Measurements from ENCODE around the gene TTC36.
"Not testable (repeated sequence)": the region's sequence is repeated elsewhere in the genome, so short reads cannot be mapped to it uniquely, and the experiment has no call there.

TTC36 gene

GRCh38 chr11:118527109-118527508 lies at the start of gene TTC36:
Gene TTC36, plus strand, starts transcription at chr11:118527474. Its CDS starts 21 bp downstream, at chr11:118527495.
- no peak for DNase-seq (ENCODE audit: low read depth)

- DNase-seq (ENCODE audit: low read depth) = not testable (repeated sequence)
These were observed 46.0 kb upstream of the TTC36 start for GRCh38 chr11:118481238-118481637.

- DNase-seq (ENCODE audit: low read depth) = no peak
These were observed 42.9 kb upstream of the TTC36 start for GRCh38 chr11:118484405-118484804.

- no peak for DNase-seq (ENCODE audit: low read depth)
These were observed 42.0 kb upstream of the TTC36 start for GRCh38 chr11:118485273-118485672.

DNA sequence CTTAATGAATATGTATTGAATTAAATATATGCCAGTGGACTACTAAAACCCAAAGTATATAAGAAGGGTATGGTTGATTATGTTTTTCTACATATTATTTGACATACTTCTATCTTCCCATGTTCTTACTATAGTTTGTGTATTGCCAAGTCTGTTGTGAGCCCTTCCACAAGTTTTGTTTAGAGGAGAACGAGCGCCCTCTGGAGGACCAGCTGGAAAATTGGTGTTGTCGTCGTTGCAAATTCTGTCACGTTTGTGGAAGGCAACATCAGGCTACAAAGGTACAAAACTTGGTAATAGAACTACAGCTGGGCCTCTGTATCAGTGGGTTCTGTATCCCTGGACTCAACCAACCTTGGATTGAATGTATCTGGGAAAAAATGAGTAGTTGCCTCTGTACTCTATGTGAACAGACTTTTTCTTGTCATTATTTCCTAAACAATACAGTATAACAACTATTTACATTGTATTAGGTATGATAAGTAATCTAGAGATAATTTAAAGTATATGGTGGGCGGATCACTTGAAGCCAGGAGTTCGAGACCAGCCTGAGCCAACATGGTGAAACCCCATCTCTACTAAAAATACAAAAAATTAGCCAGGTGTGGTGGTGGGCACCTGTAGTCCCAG lies 38.7 kb upstream of the TTC36 start:
- peak; percentile 54 for DNase-seq (ENCODE audit: low read depth)

DNA sequence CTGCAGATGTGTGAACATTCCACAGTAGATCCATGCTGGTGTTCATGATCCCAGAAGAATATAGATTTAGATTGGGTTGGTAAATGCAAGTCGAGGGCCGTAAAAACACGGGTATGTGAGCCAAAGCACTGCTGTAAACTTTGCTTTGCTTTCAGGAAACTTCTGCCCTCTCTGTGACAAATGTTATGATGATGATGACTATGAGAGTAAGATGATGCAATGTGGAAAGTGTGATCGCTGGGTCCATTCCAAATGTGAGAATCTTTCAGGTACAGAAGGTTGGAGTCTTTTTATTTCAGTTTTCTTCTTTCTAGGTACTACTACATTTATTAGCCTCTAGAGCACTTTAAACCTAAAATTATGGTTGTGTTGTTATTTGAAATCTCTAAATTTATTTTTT lies 36.2 kb upstream of the TTC36 start:
- DNase-seq (ENCODE audit: low read depth) = no peak

- DNase-seq (ENCODE audit: low read depth) = no peak
These were observed 29.4 kb upstream of the TTC36 start for GRCh38 chr11:118497831-118498230.

DNA sequence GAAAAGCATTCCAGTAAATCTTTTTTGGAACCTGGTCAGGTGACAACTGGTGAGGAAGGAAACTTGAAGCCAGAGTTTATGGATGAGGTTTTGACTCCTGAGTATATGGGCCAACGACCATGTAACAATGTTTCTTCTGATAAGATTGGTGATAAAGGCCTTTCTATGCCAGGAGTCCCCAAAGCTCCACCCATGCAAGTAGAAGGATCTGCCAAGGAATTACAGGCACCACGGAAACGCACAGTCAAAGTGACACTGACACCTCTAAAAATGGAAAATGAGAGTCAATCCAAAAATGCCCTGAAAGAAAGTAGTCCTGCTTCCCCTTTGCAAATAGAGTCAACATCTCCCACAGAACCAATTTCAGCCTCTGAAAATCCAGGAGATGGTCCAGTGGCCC lies 24.1 kb upstream of the TTC36 start:
- no peak for DNase-seq (ENCODE audit: low read depth)

GRCh38 chr11:118511601-118512000 lies 15.7 kb upstream of the TTC36 start:
- no peak for DNase-seq (ENCODE audit: low read depth)

DNA sequence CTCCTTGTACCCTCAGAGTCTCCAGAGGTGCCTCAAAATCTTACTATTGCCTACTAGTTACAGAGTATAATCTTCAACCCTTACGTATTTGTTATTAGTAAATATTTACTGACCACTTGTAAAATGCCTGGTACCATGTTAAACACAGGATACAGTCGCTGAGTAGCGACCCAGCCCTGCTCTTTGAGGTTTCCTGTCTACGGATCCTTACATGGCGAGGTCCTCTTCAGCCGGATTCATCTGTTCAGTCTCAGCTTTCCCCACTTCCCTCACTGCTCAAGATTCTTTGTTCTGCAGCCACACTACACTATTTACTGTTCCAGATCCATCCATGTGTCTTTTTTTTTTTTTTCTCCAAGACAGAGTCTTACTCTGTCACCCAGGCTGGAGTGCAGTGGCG lies 13.2 kb upstream of the TTC36 start:
- no peak for DNase-seq (ENCODE audit: low read depth)

DNA sequence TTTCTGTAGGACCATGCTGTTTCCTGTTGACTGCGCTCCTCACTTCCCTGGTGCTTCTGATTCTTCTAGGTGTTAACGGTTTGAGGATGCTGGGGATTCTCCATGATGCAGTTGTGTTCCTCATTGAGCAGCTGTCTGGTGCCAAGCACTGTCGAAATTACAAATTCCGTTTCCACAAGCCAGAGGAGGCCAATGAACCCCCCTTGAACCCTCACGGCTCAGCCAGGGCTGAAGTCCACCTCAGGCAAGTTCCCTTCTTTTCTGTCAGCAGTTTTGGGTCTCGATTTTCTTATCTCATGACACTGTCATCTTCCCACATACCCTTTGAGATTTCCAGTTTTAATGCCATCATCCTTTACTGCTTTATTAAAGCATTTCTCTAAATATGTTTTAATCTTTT lies 7.7 kb upstream of the TTC36 start:
- DNase-seq (ENCODE audit: low read depth) = no peak

- DNase-seq (ENCODE audit: low read depth) = no peak
These were observed 5.4 kb upstream of the TTC36 start for GRCh38 chr11:118521892-118522311.

DNA sequence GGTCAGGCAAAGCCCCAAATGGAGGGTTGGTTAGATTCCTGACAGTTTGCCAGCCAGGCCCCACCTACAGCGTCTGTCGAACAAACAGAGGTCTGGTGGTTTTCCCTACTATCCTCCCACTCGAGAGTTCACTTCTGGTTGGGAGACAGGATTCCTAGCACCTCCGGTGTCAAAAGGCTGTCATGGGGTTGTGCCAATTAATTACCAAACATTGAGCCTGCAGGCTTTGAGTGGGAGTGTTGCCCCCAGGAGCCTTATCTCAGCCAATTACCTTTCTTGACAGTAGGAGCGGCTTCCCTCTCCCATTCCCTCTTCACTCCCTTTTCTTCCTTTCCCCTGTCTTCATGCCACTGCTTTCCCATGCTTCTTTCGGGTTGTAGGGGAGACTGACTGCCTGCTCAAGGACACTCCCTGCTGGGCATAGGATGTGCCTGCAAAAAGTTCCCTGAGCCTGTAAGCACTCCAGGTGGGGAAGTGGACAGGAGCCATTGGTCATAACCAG lies 4.7 kb upstream of the TTC36 start:
- DNase-seq (ENCODE audit: low read depth) = no peak

DNA sequence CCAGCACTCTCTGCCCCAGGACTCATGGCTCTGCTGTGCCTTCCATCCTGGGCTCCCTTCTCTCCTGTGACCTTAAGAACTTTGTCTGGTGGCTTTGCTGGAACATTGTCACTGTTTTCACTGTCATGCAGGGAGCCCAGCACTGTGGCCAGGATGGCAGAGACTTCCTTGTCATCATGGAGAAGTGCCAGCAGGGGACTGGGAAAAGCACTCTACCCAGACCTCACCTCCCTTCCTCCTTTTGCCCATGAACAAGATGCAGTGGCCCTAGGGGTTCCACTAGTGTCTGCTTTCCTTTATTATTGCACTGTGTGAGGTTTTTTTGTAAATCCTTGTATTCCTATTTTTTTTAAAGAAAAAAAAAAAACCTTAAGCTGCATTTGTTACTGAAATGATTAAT lies 2.9 kb upstream of the TTC36 start:
- DNase-seq (ENCODE audit: low read depth) = no peak

- DNase-seq (ENCODE audit: low read depth) = peak; percentile 43
These were observed 2.4 kb upstream of the TTC36 start for GRCh38 chr11:118524757-118525470.

DNA sequence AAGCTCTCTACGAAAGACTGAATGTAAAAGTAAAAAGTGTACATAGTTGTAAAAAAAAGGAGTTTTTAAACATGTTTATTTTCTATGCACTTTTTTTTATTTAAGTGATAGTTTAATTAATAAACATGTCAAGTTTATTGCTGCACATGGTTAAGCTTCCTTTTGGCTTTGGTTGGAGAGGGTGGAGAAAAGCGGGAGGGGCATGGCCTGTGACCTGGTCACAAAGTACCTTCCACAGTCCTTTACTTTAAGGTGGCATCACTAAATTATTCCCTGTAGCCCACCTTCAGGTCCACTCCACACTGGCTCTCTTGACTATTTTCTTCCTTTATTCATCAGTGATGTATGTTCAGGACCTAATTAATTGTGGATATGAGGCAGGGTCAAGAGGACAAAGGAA lies 586 bp upstream of the TTC36 start:
- DNase-seq (ENCODE audit: low read depth) = no peak

DNA sequence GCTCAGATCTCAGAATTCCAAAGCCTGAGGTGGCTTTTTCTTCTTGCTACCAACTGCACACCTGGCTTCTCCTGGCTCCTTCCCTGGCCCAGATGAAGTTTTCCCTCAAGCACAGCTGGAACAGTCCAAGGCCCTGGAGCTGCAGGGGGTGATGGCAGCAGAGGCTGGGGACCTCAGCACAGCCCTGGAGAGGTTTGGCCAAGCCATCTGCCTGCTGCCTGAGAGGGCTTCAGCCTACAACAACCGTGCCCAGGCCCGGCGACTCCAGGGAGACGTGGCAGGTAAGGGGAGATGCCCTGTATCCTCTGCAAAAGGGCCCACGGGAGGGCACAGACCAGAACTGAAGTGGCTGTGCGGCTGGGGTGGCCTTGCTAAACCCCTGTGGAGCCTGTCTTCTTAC lies 1.2 kb downstream of the TTC36 start:
- DNase-seq (ENCODE audit: low read depth) = no peak

DNA sequence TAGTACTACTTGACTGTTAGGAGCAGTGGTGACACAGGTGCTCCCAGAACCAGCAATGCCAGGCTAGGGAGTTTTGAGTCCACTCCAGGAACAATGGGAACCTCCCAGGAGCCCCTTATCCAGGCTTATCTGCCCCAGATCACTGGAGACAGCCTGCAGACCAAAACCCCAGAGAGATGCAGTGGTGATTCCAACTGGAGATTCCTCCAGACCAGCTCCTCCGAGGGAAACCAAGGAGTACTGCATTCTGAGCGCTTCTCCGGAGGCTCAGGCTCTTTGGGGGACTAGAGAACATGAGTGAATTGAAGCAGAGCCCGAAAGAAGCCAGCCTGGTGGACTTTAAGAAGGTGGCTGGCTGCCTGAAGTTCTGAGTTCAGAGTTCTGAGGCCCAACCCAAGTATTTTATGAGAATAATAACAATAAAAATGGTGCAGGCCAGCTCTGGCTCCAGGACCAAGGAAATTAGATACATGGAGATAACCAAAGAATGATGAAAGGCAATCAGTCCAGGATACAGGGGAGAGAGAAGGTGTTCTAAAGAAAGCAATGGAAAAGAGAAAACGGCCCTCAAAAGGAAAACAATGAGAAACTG lies 2.4 kb downstream of the TTC36 start:
- no peak for DNase-seq (ENCODE audit: low read depth)

DNA sequence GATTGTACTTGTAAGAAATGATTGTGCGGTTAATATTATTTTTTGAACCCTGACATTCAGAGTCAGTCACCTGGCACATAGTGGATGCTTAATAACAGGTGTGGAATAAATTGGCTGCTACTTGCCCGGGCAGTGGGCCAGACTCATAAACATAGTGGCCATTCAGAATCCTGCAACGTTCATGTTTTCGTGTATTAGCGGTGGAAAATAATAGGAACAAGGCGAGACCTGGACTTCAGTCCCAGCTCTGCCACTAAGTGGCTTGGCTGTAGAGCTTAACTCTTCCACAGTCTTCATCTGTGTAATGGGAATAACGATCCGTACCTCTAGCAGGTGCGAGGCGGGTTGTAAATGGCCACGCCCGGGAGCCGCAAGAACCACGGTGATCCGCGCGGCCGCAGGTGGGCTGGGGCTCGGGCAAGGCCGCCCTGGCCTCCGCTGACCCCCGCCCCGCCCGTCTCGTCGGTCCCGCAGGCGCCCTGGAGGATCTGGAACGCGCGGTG lies 3.0 kb downstream of the TTC36 start:
- no peak for DNase-seq (ENCODE audit: low read depth)

GRCh38 chr11:118530683-118531596 lies 3.7 kb downstream of the TTC36 start, which contains the start of gene TMEM25:
Gene TMEM25, plus strand, starts transcription at chr11:118531192. Its CDS starts 610 bp downstream, at chr11:118531802.
- DNase-seq (ENCODE audit: low read depth) = no peak

DNA sequence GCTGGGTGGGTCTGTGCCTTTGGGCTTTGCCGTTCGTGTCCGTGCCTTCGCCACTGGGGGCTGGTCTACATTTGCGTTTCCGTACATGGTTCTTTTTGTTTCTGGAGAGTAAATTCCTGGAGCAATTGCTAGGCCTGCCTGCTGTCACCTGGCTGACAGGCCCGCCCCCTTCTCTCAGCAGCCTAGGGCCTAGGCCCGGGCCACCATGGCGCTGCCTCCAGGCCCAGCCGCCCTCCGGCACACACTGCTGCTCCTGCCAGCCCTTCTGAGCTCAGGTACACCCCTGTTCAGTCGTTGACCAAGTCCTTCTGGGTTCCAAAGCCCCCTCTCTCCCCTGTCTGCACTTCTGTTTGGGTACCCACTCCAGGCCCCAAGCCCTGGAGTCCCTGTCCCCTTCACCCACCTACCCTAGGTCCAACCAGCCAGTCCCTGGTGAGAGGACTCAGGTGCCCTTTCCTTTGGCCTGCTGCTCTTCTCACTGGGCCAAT lies 4.4 kb downstream of the TTC36 start:
- no peak for DNase-seq (ENCODE audit: low read depth)

DNA sequence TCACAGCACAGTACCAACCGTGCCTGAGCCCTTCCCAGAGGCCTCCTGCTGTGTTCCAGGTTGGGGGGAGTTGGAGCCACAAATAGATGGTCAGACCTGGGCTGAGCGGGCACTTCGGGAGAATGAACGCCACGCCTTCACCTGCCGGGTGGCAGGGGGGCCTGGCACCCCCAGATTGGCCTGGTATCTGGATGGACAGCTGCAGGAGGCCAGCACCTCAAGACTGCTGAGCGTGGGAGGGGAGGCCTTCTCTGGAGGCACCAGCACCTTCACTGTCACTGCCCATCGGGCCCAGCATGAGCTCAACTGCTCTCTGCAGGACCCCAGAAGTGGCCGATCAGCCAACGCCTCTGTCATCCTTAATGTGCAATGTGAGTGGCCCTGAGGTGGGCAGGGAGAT lies 4.8 kb downstream of the TTC36 start:
- DNase-seq (ENCODE audit: low read depth) = no peak
